Fibroblast of the aortic adventitia (primary cell): Measurements from ENCODE around the gene MRPL36. TPM values are rescaled to one million over a fixed set of nuclear protein-coding genes. Genes with fewer than 3 reads are reported as not detected.
"Not testable (repeated sequence)": the region's sequence is repeated elsewhere in the genome, so short reads cannot be mapped to it uniquely, and the experiment has no call there.

Experiments
- DNase-seq: peaks from one replicate; pipeline ENCODE4 v3.0.0-alpha.2; 2010; ENCODE audit warnings: low read depth
- H3K4me3 ChIP-seq: 2 replicates; pipeline ENCODE4 v1.5.1; 2011; ENCODE audit warnings: low read depth, mild to moderate bottlenecking, control low read depth, low read length, moderate library complexity
- CTCF ChIP-seq: IDR thresholded peaks from 2 replicates; pipeline ENCODE4 v1.5.1; 2011; ENCODE audit warnings: mild to moderate bottlenecking, low read length, control low read depth, inconsistent platforms; ENCODE audit not compliant: insufficient read depth
- total RNA-seq: library from RNA; depleted of rRNA; stranded (reverse); fragments of >200 nt; gene quantifications from 2 replicates; pipeline ENCODE4 v1.2.3, GENCODE V29; 2012; ENCODE audit warnings: low replicate concordance

The MRPL36 gene
- total RNA-seq, 1 donor, result 47.9 TPM

- DNase-seq, result peak; percentile 23
- H3K4me3 ChIP-seq, result peak overlapping the region; percentile 92
- no peak for TF ChIP-seq CTCF
Observed at GRCh38 chr5:1800472-1801221, 1.0 kb upstream of the MRPL36 start.

DNA sequence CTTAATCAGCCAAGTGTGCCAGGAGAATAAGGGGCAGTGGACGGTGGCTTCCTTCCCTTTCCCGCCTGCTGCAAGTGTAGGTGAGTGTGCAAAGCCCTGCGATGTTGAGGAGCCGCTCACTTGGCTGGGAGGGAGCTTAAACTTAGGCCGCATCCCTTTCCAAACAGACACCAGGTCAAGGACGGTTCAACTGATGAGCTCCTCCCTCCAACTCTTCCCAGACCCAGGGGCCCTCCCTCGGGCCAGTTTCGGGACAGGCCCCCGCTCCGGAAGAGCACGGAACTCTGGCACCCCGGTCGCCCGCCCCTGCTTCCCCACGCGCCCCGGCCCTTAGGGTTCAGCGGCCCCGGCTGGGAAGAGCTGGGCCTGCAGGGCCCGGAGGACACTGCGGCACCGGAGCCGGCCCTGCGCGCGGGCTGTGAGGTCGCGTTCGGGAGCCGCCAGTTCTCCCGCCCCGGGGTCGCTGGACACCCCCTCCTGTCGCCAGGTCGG is 481 bp downstream of the MRPL36 start:
- DNase-seq, result peak; percentile 28
- H3K4me3 ChIP-seq, result peak overlapping the region; percentile 82
- TF ChIP-seq CTCF, result no peak

GRCh38 chr5:1798589-1798988 is 1.0 kb downstream of the MRPL36 start:
- not testable (repeated sequence) for DNase-seq
- peak overlapping the region; percentile 82 for H3K4me3 ChIP-seq

- no peak for DNase-seq
- H3K4me3 ChIP-seq, result no peak overlapping the region
Observed at GRCh38 chr5:1797855-1798254, 1.8 kb downstream of the MRPL36 start.

DNA sequence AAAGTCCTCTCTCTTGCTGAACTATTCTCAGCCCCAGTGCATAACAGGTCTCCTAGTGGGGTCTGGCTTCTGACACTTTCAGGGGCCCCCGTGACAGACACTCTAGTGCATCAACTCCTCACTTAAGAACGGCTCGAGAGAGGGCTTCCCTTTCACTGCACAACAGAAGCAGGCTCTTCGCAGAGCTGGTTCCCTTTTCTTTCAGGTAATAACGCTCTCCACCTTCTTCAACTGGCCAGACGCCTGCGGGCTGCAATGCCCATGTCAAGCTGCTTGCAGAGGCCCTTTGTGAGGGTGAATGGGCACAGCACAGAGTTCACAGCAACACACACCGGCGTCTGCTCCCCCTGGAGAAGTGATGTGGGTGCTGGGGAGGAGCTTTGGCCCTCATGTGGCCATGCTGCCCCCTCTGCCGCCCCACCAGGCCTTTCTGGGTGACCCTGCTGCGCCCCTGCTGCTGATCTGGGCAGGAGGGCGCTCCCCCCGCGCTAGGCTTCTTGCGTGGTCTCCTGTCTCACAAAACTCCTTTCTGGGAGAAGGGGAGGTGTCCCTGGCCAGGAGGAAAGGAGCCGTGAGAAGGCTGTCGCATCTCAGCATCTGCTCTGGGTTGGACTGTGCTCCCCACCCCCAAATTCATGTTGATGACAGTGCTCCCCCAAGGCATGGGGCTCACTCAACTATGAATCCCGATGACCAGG is 2.4 kb downstream of the MRPL36 start:
- no peak for DNase-seq
- H3K4me3 ChIP-seq, result no peak overlapping the region

More at GRCh38 chr5:1797855-1798254, 1.8 kb downstream of the MRPL36 start:
- no peak for TF ChIP-seq CTCF

DNA sequence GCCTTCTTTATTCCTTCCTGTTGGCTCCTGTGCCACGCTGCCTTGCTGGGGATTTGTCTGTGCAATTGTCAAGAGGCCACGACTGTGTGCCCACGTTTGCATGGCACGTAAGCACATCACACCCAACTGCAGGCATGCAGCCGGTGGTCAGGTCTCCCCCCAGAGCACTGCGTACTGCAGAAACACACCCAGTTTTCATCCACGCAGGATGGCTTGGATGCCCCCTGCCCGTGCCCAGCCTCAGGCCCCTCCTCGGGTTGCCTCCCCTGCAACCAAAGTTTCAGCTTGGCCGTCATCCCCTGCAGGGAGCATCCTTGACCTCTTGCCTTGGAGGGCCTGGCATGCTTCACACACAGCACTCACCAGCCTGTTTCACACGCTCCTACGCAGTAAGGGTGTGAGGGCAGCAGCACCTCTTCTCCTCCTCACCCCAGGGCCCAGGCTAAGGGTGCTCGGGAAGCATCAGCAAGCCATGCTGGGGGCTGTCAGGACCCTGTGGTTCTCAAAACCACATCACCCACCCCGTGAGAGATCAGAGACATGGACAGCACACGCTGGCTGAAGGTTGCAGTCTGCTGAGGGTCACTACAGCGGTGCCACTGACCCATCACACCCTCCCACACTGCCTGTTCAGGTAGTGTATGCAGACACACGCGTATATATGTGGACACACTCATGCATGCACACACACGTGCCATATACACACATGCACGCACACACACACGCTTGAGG is 3.1 kb downstream of the MRPL36 start:
- no peak overlapping the region for H3K4me3 ChIP-seq
- TF ChIP-seq CTCF, result no peak
- no peak for DNase-seq

More for the DNA sequence above, 2.4 kb downstream of the MRPL36 start:
- TF ChIP-seq CTCF, result no peak

- no peak overlapping the region for H3K4me3 ChIP-seq
- TF ChIP-seq CTCF, result no peak
- no peak for DNase-seq
Observed at GRCh38 chr5:1795931-1796330, 3.7 kb downstream of the MRPL36 start.
